MM.1S (cell line): ENCODE results near the gene UBIAD1.

Source experiments
- EZH2 ChIP-seq: fragments of 300-600 bp; sonication (generic); optimal IDR thresholded peaks from 2 replicates; pipeline ENCODE3; 2017; ENCODE audit warnings: low read depth, mild to moderate bottlenecking, antibody characterized with exemption, low read length, mixed read lengths
- EZH2phosphoT487 ChIP-seq: fragments of 300-600 bp; sonication (generic); IDR thresholded peaks from 2 replicates; pipeline ENCODE4 v1.6.1; 2018; ENCODE audit warnings: antibody characterized with exemption, low read length
- TF ChIP-seq, protein P1 (sequence below): fragments of 300-600 bp; sonication (generic); IDR thresholded peaks from 2 replicates; pipeline ENCODE4 v1.5.1; 2016; ENCODE audit warnings: antibody characterized with exemption, low read length, mixed read lengths

DNA sequence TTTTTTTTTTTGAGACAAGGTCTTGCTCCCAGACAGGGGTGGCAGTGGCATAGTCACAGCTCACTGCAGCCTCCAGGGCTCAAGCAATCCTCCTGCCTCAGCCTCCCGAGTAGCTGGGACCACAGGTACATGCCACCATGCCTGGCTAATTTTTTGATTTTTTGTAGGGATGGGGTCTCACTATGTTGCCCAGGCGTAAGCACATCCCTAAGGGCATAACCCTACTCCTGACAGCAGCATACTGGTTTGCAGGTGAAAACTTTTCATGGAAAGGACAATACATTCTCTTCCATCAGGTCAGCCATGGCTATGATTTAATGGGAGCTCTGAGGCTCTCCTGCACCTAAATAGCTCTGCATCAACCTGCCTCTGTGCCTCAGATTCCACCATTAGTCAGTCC lies 29.4 kb downstream of the UBIAD1 start:
- TF ChIP-seq, protein P1, sequence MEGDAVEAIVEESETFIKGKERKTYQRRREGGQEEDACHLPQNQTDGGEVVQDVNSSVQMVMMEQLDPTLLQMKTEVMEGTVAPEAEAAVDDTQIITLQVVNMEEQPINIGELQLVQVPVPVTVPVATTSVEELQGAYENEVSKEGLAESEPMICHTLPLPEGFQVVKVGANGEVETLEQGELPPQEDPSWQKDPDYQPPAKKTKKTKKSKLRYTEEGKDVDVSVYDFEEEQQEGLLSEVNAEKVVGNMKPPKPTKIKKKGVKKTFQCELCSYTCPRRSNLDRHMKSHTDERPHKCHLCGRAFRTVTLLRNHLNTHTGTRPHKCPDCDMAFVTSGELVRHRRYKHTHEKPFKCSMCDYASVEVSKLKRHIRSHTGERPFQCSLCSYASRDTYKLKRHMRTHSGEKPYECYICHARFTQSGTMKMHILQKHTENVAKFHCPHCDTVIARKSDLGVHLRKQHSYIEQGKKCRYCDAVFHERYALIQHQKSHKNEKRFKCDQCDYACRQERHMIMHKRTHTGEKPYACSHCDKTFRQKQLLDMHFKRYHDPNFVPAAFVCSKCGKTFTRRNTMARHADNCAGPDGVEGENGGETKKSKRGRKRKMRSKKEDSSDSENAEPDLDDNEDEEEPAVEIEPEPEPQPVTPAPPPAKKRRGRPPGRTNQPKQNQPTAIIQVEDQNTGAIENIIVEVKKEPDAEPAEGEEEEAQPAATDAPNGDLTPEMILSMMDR, result no peak
- no peak for TF ChIP-seq EZH2
- no peak for TF ChIP-seq EZH2phosphoT487
